ENCODE data around the gene MTARC2.
A peak's percentile ranks its signal among the peaks of the same experiment; 100 is the strongest.

The MTARC2 gene

GRCh38 chr1:220776720-220777326 lies 28.7 kb downstream of the MTARC2 start:
- Histone ChIP-seq H3K4me2 (ENCODE audit: low read length) (no peak overlapping the region), H3K27me3 (ENCODE audit: insufficient read depth, low read length) (no peaks in the 10 kb centered on the region), H3K4me3 (ENCODE audit: low read depth, low read length, poor library complexity, severe bottlenecking) (no peak overlapping the region), H2AFZ (ENCODE audit: low read length) (no peak overlapping the region), H3K9me2 (ENCODE audit: low read depth, low read length) (no peaks in the 10 kb centered on the region), H3K9ac (ENCODE audit: low read length) (no peak overlapping the region), H4K20me1 (ENCODE audit: insufficient read depth, low read length) (no peaks in the 10 kb centered on the region), H3K4me1 (ENCODE audit: insufficient read depth, low read length, severe bottlenecking) (no peaks in the 10 kb centered on the region), H3K27ac (ENCODE audit: low read depth, low read length, poor library complexity, severe bottlenecking) (no peak overlapping the region), H3F3A (ENCODE audit: insufficient read depth, low read length) (no peaks in the 10 kb centered on the region), H3K79me2 (ENCODE audit: insufficient read depth, low read length) (no peaks in the 10 kb centered on the region), H3K36me3 (ENCODE audit: insufficient read depth, low read length) (no peaks in the 10 kb centered on the region), H3K9me3 (ENCODE audit: low read length) (no peaks in the 10 kb centered on the region)
- TF ChIP-seq EZH2 (IDR thresholded peaks at IDR 0.05; ENCODE audit: borderline replicate concordance, low read length): no peak
- peak; percentile 94 for TF ChIP-seq CTCF (IDR thresholded peaks at IDR 0.05; ENCODE audit: low read length)

DNA sequence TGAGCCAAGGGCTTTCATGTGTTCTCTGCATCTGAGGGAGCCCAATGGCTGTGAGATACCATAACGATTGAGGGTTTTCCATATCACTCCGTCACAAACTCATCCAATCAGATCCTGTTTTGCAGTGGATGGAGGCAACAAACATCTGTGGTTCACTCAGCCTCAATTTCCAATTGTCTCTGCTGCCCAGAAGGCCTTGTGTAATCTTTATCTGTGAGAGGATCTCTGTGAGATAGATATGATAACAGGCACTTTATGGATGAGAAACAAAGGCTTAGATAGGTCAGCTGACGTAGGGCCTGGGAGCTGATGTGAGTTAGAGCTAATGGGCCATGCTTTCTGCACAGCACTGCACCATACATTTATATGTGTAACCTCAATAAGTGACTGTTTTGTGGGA lies 35.3 kb downstream of the MTARC2 start:
- Histone ChIP-seq H3K79me2 (ENCODE audit: insufficient read depth, low read length) (no peaks in the 10 kb centered on the region), H3K27ac (ENCODE audit: low read depth, low read length, poor library complexity, severe bottlenecking) (no peak overlapping the region), H3K4me3 (ENCODE audit: low read depth, low read length, poor library complexity, severe bottlenecking) (no peak overlapping the region), H3K9me3 (ENCODE audit: low read length) (no peaks in the 10 kb centered on the region), H2AFZ (ENCODE audit: low read length) (no peak overlapping the region), H3K4me2 (ENCODE audit: low read length) (no peak overlapping the region), H3K27me3 (ENCODE audit: insufficient read depth, low read length) (no peaks in the 10 kb centered on the region; the same call in 1 of the 2 replicates), H3K9ac (ENCODE audit: low read length) (no peak overlapping the region), H3F3A (ENCODE audit: insufficient read depth, low read length) (no peaks in the 10 kb centered on the region), H3K36me3 (ENCODE audit: insufficient read depth, low read length) (no peaks in the 10 kb centered on the region), H3K9me2 (ENCODE audit: low read depth, low read length) (no peaks in the 10 kb centered on the region), H4K20me1 (ENCODE audit: insufficient read depth, low read length) (no peaks in the 10 kb centered on the region), H3K4me1 (ENCODE audit: insufficient read depth, low read length, severe bottlenecking) (no peaks in the 10 kb centered on the region)
- TF ChIP-seq CTCF (IDR thresholded peaks at IDR 0.05; ENCODE audit: low read length) (no peak), EZH2 (IDR thresholded peaks at IDR 0.05; ENCODE audit: borderline replicate concordance, low read length) (no peak)

DNA sequence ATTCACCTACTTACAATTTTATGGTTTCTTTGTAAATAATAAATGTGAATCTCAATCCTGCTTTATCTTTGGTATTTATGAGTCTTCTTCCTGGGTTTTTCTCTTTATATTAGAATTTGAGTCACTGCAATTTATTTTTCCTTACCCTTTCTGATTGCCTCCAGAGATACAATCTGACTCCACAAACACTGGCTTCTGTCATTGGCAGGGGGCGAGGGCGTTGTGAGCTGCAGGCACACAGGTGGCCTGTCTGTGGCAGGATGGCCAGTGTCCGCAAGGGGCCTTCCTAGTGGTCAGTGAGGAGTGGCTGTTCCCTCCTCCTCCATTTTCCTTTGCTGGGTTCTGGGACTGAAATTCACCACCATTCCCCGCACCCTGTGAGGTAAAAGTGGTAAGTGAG lies 36.6 kb downstream of the MTARC2 start:
- Histone ChIP-seq H3F3A (ENCODE audit: insufficient read depth, low read length) (no peaks in the 10 kb centered on the region), H3K9me3 (ENCODE audit: low read length) (no peaks in the 10 kb centered on the region), H3K36me3 (ENCODE audit: insufficient read depth, low read length) (no peaks in the 10 kb centered on the region), H4K20me1 (ENCODE audit: insufficient read depth, low read length) (no peaks in the 10 kb centered on the region), H3K27ac (ENCODE audit: low read depth, low read length, poor library complexity, severe bottlenecking) (no peak overlapping the region), H3K4me1 (ENCODE audit: insufficient read depth, low read length, severe bottlenecking) (no peaks in the 10 kb centered on the region), H3K79me2 (ENCODE audit: insufficient read depth, low read length) (no peaks in the 10 kb centered on the region), H3K27me3 (ENCODE audit: insufficient read depth, low read length) (no peaks in the 10 kb centered on the region; the same call in 1 of the 2 replicates), H3K9me2 (ENCODE audit: low read depth, low read length) (no peaks in the 10 kb centered on the region), H3K4me2 (ENCODE audit: low read length) (no peak overlapping the region), H3K4me3 (ENCODE audit: low read depth, low read length, poor library complexity, severe bottlenecking) (no peak overlapping the region), H2AFZ (ENCODE audit: low read length) (no peak overlapping the region), H3K9ac (ENCODE audit: low read length) (no peak overlapping the region)
- no peak for TF ChIP-seq CTCF (IDR thresholded peaks at IDR 0.05; ENCODE audit: low read length)
- TF ChIP-seq EZH2 (IDR thresholded peaks at IDR 0.05; ENCODE audit: borderline replicate concordance, low read length): no peak
